RKO (cell line): ENCODE results near the gene KLHL26.
"Not testable (repeated sequence)": the region's sequence is repeated elsewhere in the genome, so short reads cannot be mapped to it uniquely, and the experiment has no call there.

ENCODE experiments used
- DNase-seq: peaks from one replicate; pipeline ENCODE4 v3.0.0-alpha.2; 2016; ENCODE audit warnings: low spot score

The KLHL26 gene

GRCh38 chr19:18663940-18664530, 27.2 kb downstream of the KLHL26 start:
- no peak for DNase-seq

GRCh38 chr19:18665771-18666202, 29.0 kb downstream of the KLHL26 start:
- no peak for DNase-seq

- DNase-seq = no peak
Measured at GRCh38 chr19:18666317-18666716, 29.5 kb downstream of the KLHL26 start.

GRCh38 chr19:18666784-18667183, 30.0 kb downstream of the KLHL26 start:
- DNase-seq = no peak

GRCh38 chr19:18667531-18668251, 30.9 kb downstream of the KLHL26 start:
- DNase-seq = no peak

GRCh38 chr19:18668252-18668631, 31.4 kb downstream of the KLHL26 start:
- no peak for DNase-seq

GRCh38 chr19:18668744-18669523, 32.1 kb downstream of the KLHL26 start:
- DNase-seq = no peak

- DNase-seq = no peak
Measured at GRCh38 chr19:18669524-18669817, 32.6 kb downstream of the KLHL26 start.

GRCh38 chr19:18669883-18670282, 33.1 kb downstream of the KLHL26 start:
- DNase-seq = no peak

- no peak for DNase-seq
Measured at GRCh38 chr19:18670312-18670711, 33.5 kb downstream of the KLHL26 start.

GRCh38 chr19:18671303-18672043, 34.6 kb downstream of the KLHL26 start:
- no peak for DNase-seq

GRCh38 chr19:18672044-18672451, 35.2 kb downstream of the KLHL26 start:
- DNase-seq = no peak

- DNase-seq = no peak
Measured at GRCh38 chr19:18672606-18673337, 35.9 kb downstream of the KLHL26 start.

GRCh38 chr19:18674616-18675015, 37.8 kb downstream of the KLHL26 start:
- peak; percentile 23 for DNase-seq

GRCh38 chr19:18675779-18676178, 39.0 kb downstream of the KLHL26 start:
- DNase-seq = no peak

GRCh38 chr19:18676692-18677091, 39.9 kb downstream of the KLHL26 start:
- DNase-seq = no peak

- DNase-seq = no peak
Measured at GRCh38 chr19:18677156-18677555, 40.3 kb downstream of the KLHL26 start.

GRCh38 chr19:18680148-18680547, 43.3 kb downstream of the KLHL26 start:
- DNase-seq = not testable (repeated sequence)

- DNase-seq = no peak
Measured at GRCh38 chr19:18682807-18683108, 45.9 kb downstream of the KLHL26 start.

- DNase-seq = peak; percentile 79
Measured at GRCh38 chr19:18683109-18683957, 46.5 kb downstream of the KLHL26 start, which contains the start of gene CRTC1. Gene CRTC1, plus strand, starts transcription at chr19:18683680. Its CDS starts 23 bp downstream, at chr19:18683703.
